ENCODE results near the gene MAD1L1.

MAD1L1 gene

GRCh38 chr7:1906087-1906830 is 326.5 kb downstream of the MAD1L1 start:
- TF ChIP-seq ZNF157 (tag by site-specific recombination; IDR thresholded peaks at IDR 0.05) (no peak), HOXA7 (CRISPR knock-in tag; IDR thresholded peaks at IDR 0.05; ENCODE audit: borderline replicate concordance) (no peak), ZNF610 (tag by site-specific recombination; IDR thresholded peaks at IDR 0.05; ENCODE audit: borderline replicate concordance) (no peak), ZNF596 (tag by site-specific recombination; IDR thresholded peaks at IDR 0.05) (no peak), ZNF677 (tag by site-specific recombination; IDR thresholded peaks at IDR 0.05) (no peak), ZNF843 (tag by site-specific recombination; IDR thresholded peaks at IDR 0.05) (no peak), ZNF292 (tag by site-specific recombination; IDR thresholded peaks at IDR 0.05; ENCODE audit: borderline replicate concordance, low read depth) (no peak), PATZ1 (tag by site-specific recombination; IDR thresholded peaks at IDR 0.05) (no peak), KLF8 (tag by site-specific recombination; IDR thresholded peaks at IDR 0.05) (no peak), ZNF324 (tag by site-specific recombination; IDR thresholded peaks at IDR 0.05) (no peak), PRDM6 (tag by site-specific recombination; IDR thresholded peaks at IDR 0.05) (no peak), YY1 (tag by site-specific recombination; IDR thresholded peaks at IDR 0.05) (no peak), ZNF830 (tag by site-specific recombination; IDR thresholded peaks at IDR 0.05; ENCODE audit: low read depth) (no peak), ZNF37A (tag by site-specific recombination; IDR thresholded peaks at IDR 0.05) (no peak)
- H3K4me1 ChIP-seq (ENCODE audit: control insufficient read depth, insufficient read depth, low read length) = no peaks in the 10 kb centered on the region
- ChIA-PET CTCF (no interaction called here), POLR2A (no interaction called here)
- H3K9me3 ChIP-seq (ENCODE audit: control insufficient read depth, insufficient read depth, low read depth, low read length) = no peaks in the 10 kb centered on the region
- no peak overlapping the region for H3K4me3 ChIP-seq (ENCODE audit: low read depth, low read length)
- H3K27ac ChIP-seq (ENCODE audit: extremely low read depth, low read depth, low read length) = no peak overlapping the region
- no peaks in the 10 kb centered on the region for H3K36me3 ChIP-seq (ENCODE audit: control insufficient read depth in 2 of 2, insufficient read depth in 1 of 2, low read length in 2 of 2)

- CTCF ChIA-PET = no interaction called here
- Histone ChIP-seq H3K9me3 (ENCODE audit: control insufficient read depth, insufficient read depth, low read depth, low read length) (no peaks in the 10 kb centered on the region), H3K4me1 (ENCODE audit: control insufficient read depth, insufficient read depth, low read length) (no peaks in the 10 kb centered on the region), H3K27ac (ENCODE audit: extremely low read depth, low read depth, low read length) (no peak overlapping the region), H3K36me3 (ENCODE audit: control insufficient read depth in 2 of 2, insufficient read depth in 1 of 2, low read length in 2 of 2) (no peaks in the 10 kb centered on the region), H3K4me3 (ENCODE audit: low read depth, low read length) (no peak overlapping the region)
- no peak for TF ChIP-seq ZNF133 (tag by site-specific recombination; IDR thresholded peaks at IDR 0.05)
- POLR2A ChIA-PET = no interaction called here
Measured at GRCh38 chr7:1902231-1902855, 330.4 kb downstream of the MAD1L1 start.

GRCh38 chr7:1901431-1902210 is 331.1 kb downstream of the MAD1L1 start:
- H3K9me3 ChIP-seq (ENCODE audit: control insufficient read depth, insufficient read depth, low read depth, low read length) = no peaks in the 10 kb centered on the region
- H3K27ac ChIP-seq (ENCODE audit: extremely low read depth, low read depth, low read length) = no peak overlapping the region
- no peaks in the 10 kb centered on the region for H3K4me1 ChIP-seq (ENCODE audit: control insufficient read depth, insufficient read depth, low read length)
- ChIA-PET CTCF (no interaction called here), POLR2A (no interaction called here)
- no peak overlapping the region for H3K4me3 ChIP-seq (ENCODE audit: low read depth, low read length)
- H3K36me3 ChIP-seq (ENCODE audit: control insufficient read depth in 2 of 2, insufficient read depth in 1 of 2, low read length in 2 of 2) = no peaks in the 10 kb centered on the region
- TF ChIP-seq ZNF138 (tag by site-specific recombination; IDR thresholded peaks at IDR 0.05; ENCODE audit: borderline replicate concordance) = no peak

Measured in HEK293 (cell line).